HG03175 (cell line): Measurements from ENCODE around the gene SH3RF3.

Experiments used
- ATAC-seq: cut with Tn5 transposase; IDR thresholded peaks from one replicate; pipeline ENCODE4 v1.9.1; 2021; ENCODE audit warnings: mild to moderate bottlenecking, moderate library complexity; ENCODE audit not compliant: unreplicated experiment

The SH3RF3 gene

DNA sequence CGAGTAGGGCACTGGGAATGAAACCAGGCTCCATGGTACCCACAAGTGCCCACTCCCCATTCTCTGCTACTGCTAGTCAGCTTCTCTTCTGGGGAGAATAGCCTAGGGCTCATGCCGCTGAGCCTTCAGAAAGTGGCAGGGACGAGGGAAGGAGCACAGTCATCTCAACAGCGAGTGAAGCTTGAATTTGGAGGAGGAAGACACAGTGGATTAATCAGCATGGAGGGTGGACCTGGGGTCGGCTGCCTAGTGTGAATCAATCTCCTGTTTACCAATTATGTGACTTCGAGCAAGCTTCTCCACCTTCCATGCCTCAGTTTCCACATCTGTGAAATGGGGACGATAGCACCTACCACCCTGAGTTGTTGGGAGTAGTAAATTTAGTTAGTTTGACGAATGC, 327.8 kb downstream of the SH3RF3 start:
- ATAC-seq = no peak

DNA sequence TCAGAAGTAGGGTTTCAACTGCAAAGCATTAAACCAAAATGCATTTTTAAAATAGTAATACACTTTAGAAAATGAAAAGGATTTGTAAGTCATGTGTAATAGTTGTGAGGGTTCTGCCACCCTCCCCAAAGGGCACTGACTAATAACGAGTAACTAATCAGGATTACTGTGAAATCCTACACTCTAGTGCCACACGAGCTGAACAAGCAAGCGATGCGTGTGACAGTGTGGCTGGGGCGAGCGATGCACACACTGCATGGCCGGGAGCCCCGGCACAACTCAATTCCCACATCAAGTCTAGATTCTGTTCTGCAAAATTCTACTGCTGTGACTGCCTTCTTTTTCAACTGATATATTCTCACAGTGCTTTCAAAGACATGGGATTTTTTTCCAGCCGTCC, 328.4 kb downstream of the SH3RF3 start:
- ATAC-seq = no peak

DNA sequence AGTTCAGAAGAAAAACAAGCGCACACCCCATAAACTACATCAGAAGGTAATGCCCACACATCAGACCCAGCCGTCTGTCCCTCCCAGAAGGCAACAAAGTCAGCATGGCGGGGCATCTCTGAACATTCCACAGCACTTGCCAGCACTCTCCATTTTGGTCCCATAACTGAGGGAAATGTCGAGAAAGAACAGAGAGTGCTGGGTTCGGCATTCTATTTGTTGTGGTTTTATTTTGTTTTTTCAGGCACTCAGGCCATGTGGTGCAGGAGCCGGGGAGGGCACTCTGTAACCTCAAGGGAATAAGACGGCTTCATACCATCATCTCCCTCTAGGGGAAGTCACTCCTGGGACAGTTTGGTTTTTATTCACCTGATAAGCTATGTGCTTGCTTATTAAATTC, 328.8 kb downstream of the SH3RF3 start:
- no peak for ATAC-seq

DNA sequence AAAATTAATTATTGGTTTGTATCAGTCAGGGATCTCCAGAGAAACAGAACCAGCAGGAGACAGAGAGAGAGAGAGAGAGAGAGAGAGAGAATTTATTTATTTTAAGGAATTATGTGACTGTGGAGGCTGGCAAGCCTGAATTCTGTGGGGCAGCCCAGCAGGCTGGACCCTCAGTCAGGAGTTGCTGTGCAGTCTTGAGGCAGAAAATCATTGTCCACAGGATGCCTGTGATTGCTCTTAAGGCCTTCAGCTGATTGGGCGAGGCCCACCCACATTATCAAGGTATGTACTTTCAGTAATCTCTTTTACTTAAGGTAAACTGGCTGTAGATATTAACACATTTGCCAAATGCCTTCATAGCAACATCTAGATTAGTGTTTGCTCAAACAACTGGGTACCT, 329.5 kb downstream of the SH3RF3 start:
- no peak for ATAC-seq

DNA sequence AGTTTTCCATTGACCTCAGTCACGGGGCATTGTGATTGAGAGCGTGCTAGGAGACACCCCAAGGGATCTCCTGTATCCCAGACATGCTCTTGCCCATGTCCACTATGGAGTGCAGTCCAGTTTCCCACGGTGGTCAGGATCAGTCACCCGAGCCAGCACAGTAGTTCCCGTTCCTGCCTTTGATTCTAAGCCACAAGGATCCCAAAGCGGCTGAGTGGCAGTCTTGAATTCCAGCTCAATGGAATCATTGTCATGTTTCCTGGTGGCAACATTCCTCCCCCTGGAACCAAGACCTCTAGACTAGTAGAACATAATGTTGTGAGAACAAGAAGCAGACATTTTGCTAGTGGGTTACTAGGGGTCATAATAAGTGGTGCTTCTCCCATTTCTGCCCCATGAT, 330.5 kb downstream of the SH3RF3 start:
- ATAC-seq = no peak

DNA sequence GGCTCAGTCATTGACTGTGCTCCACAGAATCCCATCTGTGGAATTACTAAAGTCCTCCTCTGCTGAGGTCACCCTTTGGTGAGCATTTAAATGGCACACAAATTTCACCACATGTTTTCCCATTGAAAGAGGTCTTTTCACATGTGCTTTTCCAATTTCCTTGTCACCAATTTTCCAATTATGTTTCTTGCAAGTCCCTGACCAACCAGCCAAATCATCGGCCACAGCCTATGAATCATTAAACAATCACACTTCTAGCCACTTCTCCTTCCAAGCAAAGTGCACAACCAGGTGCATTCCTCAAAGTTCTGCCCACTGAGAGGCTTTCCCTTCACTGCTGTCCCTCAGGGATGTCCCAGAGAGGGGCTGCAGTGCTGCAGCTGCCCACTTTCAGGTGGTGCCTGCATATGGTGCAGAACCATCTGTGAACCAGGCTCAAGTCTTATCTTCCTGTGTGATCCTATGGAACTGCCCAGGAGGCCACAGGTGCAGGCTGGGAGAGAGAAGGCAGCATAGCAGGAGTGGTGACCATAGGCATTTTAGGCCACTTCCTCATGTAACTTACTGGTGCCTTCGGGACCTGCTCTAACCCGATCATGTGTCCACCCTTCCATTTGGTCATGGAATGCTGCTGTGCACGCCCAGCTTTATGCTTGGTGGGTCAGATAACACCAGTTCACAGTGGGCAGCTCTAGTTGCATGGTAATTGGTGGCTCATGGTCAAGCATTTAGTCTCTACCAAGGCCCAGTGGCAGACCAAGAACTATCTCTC, 331.7 kb downstream of the SH3RF3 start:
- ATAC-seq = no peak

DNA sequence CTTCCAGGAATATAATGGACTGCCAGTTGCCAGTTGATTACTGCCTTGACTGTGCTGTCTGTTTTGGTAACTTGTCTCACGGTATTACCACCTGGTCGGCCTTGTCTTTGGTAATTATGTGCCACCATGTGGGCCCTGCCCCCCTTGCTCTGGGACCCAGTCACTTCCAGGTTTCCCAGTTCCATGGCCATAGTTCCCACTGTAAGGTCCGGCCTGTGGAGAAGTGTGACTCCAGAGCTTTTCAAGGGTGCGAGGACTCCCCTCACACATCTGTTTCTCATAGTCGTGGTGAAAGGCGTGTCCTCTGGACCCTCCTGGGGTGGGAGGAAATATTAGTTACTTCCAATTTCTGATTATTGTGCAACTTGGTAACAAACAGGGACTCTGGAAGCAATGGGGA, 334.2 kb downstream of the SH3RF3 start:
- no peak for ATAC-seq

DNA sequence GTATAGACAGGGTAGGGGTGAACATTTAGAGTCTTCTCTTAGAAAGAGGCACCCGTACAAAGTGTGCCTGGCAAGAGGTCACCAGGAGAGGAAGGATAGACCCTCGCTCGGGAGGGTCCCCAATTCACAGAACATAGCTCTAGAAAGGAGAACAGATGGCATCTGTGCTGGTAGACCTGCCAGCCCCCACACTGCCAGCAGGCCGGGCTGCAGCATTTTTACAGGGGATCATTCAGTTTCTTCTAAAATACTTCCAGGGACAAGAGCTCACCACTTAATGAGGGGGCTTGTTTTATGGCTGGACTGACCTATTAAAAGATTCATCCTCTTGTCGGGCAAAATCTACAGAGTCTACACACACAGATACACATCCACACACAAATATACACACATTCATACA, 334.9 kb downstream of the SH3RF3 start:
- ATAC-seq = no peak

DNA sequence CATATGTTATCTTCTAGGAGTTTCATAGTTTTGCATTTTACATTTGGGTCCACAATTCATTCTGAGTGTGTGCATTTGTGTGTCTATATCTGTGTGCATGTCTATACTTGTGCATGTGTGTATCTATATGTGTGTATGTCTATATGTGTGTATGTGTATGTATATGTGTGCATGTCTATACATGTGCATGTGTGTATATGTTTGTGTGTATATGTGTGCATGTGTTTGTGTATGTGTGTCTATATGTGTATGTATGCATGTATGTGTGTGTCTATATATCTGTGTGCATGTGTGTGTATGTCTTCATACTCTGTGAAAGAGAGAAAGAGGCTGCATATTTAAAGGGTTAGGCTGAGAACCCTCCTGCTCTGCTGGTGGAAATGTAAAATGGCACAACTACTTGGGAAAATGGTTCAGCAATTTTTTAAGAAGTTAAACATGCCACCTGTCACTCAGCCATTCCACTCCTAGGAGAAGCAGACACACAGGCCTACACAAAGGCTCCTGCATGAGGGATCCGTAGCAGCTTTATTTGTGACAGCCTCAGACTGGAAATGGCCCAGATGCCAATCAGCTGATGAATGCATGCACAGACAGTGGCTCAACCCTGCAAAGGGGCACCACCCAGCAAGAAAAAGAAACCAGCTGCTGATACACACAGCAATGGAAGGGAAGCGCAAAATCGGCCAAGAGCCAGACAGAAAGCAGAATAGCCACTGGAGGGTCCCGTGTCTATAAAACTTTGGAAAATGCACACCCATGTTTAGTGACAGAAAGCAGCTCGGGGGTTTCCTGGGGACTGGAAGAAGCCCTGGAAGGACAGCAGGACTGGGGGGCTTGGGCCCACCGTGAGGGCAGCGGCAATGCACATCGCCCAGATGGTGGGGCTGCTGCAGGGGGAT, 337.9 kb downstream of the SH3RF3 start:
- ATAC-seq = no peak

DNA sequence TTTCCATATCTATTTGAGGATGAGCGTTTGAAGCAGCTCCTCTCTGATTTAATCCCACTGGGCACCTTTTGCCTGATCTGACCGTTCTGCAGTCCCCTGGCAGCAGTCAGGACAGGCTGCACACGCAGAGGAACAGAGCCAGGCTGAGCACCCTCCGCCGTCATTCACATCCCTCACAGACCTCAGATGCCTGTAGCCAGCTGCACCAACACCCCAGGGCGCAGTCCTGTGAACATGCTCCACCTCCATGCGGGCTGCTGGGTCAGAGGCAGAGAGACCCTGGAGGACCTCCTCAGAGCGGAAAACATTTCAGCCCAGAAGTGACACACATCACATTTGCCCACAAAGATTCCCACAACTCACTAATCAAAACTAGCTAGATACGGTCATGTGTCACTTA, 338.7 kb downstream of the SH3RF3 start:
- no peak for ATAC-seq

DNA sequence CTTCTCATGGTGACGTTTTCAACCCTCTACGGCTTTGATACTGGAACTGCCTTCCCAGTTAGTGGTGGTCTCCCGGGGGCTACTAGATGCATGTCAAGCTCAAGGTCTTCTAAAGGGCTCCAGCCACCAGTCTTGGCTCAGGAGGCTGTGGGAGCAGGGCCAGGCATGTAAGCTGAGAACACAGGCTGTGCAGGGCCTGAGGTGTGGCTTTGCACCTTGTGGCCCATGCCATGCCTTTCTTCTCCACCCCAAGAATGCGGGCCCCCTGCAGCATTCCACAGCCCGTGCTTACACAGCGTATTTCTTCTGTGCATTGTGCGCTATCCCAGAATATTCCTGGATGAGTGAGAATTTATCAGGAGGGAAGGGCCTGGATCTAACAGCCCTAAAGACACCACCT, 339.9 kb downstream of the SH3RF3 start:
- no peak for ATAC-seq

DNA sequence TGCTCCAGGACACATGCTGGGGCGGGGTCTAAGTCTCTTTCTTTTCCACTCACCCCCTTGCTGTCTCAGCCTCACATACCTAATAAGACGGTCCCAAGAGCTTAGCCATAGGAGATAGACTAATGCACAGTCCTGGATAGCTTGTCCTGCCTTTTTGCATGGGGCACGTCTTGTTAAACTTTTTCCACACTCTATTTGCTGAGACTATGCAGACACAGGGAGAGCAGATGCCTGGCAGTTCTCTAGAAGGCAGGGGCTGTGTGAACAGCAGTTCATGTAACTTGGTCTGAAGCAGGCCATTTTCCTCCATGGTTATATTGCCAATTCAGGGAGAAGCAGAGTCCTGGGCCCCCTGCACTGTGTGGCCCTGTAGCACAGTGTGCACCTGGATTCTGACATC, 342.7 kb downstream of the SH3RF3 start:
- ATAC-seq = no peak

DNA sequence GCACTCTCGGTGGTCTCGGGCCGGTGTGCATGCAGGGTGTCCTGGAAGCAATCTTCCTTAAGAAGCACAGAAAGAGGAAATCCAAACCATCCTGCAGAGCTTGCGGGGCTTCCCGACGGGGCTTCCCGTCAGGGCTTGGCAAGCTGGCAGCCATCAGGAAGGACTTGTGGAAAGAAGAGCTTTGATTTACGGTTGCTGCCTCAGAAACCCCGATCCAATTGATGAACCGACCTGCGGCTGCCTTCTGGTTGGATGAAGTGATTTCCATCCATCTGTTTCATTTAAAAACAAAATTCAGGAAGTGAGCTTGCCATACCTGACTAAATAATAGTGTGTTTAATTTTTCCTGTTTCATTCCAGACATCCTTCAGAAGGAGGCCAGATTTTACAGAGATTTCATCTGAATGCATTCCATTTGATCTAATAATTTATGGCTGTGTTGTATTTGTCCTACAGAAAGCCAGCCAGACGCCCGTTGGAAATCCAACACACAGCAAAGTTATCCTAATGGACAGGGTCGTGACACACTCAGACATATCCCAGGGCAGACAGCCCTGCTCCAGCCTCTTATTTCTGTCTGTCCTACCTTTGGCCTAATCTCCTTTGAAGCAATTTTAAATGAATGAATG, 343.4 kb downstream of the SH3RF3 start:
- ATAC-seq = no peak

DNA sequence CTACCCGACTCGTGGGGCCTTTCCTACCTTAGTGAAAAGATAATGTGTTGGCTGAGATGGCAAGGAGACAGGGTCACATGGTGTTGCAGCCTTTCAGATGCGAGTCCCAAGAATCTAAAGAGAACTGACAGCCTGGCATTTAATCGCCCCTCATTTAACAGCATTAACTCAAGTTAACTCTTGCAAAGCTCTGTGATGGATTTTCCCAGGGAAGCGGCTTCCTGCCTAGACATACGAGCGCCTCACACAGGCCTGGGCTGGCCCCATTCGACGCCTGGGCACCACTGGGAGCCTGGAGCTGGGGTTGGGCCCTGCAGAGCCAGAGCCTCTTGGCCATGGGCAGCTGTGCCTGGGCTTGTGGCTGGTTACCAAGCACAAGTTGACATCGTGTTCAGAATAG, 344.0 kb downstream of the SH3RF3 start:
- no peak for ATAC-seq

DNA sequence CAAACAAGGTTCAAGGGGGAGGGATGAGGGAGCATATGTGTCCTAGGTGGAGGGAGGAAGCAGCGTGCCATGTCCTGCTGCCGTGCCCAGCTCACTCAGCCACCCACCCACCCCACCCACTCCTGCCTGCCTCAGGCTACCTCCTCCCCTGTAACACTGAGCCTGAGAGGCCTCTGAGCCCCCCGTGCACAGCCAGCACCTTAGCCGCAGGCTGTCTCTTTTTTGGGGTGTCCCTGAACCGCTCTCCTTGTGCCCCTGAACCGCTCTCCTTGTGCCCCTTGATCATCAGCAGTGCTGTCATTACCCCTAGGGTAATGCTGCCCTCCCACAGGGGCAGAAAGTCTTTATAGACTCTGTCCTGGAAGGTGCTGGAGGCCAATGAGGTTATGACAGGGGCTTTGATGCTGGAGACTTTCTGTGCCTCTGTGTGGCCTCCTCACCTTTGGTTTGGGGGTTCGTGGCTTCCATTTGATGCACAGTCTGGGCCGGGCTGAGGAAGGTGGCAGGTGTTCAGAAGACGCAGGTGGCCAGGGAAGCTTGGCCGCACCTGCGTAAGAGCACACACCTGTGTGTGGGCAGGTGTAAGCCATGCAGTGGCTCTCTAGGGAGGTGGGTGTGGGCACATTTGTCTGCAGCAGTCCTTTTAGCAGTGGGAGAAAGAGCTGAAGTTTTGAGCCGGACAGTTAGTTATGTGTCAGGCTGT, 344.8 kb downstream of the SH3RF3 start:
- ATAC-seq = no peak

DNA sequence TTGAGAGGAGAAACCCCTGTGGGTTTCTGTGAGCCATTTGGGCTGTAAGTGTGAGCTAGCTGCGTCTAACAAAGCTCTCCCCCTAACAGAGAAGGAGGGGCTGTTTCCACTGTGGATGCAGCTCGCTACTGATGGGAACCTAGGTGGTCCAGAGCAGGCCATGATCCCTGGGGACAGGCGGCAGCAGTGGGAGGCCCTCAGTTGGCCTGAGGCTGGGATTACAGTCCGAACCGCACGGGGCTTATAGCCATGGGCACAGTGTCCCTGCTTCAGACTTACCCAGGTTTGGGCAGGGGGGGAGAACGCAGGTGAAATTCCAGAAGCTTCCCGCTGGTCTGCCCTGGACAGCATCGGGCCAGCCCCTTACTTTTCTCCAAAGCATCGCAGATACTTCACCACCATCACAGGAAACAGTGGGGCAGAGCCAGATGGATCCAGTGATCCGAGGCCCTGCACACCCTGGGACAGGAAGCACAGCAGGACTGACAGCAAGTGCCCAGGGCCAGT, 345.4 kb downstream of the SH3RF3 start:
- no peak for ATAC-seq

DNA sequence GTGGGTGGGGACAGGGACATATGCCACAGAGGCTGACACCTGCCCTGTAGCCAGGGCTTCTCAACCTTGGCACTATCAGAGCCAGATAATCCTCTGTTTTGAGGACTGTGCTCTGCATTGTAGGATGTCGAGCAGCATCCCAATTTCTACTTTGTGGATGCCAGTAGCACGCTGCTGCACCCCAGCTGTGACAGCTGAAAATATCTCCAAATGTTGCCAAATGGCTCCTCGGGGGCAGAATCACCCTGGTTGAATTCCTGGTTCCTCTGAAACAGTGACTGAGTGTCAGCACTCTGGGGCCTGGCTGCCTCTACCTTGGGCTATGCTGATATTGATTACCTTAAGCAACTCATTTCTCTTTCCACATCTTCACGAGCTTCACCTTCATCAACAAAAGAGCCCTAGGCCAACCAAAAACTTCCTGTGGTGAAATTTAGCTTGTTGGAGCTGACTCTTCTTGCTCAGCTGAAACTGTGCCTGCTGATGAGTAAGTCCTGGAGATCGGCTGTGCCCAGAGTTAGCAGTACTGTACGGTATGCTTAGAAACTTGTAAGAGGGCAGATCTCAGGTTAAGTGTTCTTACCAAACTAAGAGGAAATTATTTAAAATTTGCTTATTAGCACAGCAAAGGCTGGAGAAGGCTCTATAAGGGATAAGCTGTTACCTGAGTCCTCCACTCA, 346.7 kb downstream of the SH3RF3 start:
- ATAC-seq = no peak

DNA sequence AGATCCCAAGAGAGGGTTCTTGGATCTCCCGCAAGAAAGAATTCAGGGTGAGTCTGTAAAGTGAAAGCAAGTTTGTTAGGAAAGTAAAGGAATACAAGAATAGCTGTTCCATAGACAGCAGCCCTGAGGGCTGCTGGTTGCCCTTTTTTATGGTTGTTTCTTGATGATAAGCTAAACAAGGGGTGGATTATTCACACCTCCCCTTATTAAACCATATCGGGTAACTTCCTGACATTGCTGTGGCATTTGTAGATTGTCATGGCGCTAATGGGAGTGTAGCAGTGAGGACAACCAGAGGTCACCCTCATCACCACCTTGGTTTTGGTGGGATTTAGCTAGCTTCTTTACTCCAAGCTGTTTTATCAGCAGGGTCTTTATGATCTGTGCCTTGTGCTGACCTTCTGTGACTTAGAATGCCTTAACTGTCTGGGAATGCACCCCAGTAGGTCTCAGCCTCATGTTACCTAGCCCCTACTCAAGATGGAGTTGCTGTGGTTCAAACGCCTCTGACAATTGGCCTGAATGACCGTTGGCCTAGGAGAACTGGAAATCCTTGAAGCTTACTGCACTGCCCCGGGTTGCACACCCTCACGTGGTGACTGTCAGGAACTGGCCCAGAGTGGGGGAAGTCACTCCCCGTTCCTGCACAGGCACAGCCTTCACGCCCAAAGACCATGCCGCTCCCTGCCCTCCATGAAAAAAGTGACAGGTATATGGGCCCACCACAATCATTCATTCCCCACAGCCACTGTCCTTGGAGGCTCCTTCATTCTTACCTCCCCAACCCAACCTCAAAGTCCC, 347.8 kb downstream of the SH3RF3 start:
- no peak for ATAC-seq

DNA sequence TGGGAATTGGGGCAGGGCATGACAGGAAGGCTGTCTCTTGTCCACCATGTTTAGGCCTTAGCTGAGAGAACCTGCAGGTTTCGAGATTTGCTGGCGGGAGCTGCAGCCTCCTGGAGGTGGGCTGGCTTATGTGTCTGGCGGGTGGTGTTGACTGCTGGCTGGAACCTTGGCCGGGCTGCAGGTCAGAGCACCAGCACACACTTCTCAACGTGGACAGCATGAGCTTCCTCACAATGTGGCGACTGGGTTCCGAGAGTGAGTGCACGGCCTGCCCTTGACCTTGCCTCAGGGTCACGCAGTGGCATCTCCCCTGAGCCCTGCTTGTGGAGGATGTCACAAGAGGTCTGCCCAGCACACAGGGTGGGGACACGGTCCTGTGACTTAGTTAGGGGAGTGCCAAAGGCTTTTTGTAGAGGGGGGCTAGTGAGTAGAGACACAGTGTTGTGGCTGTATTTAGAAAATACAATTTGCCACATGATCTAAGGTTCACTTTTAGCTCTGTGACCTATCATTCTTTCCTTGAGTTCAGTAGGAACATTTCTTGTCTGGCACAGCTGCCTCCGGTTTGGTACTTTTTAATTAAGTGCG, 350.0 kb downstream of the SH3RF3 start:
- no peak for ATAC-seq
